GM19035 (cell line): ENCODE results near the gene HIVEP3.

Experiments used
- ATAC-seq: cut with Tn5 transposase; IDR thresholded peaks from one replicate; pipeline ENCODE4 v1.9.1; 2021; ENCODE audit not compliant: unreplicated experiment

Gene HIVEP3

GRCh38 chr1:41791667-41792484 lies 126.8 kb downstream of the HIVEP3 start:
- ATAC-seq = no peak

- no peak for ATAC-seq
These were observed 128.4 kb downstream of the HIVEP3 start for GRCh38 chr1:41790351-41790750.

- no peak for ATAC-seq
These were observed 128.9 kb downstream of the HIVEP3 start for GRCh38 chr1:41789661-41790330.

GRCh38 chr1:41788427-41788826 lies 130.3 kb downstream of the HIVEP3 start:
- ATAC-seq = no peak

- ATAC-seq = no peak
These were observed 134.0 kb downstream of the HIVEP3 start for GRCh38 chr1:41784531-41785274.

- no peak for ATAC-seq
These were observed 135.5 kb downstream of the HIVEP3 start for GRCh38 chr1:41783189-41783639.

GRCh38 chr1:41780916-41781315 lies 137.8 kb downstream of the HIVEP3 start:
- ATAC-seq = no peak

- no peak for ATAC-seq
These were observed 138.4 kb downstream of the HIVEP3 start for GRCh38 chr1:41780322-41780721.

GRCh38 chr1:41779360-41779759 lies 139.4 kb downstream of the HIVEP3 start:
- ATAC-seq = no peak

GRCh38 chr1:41777695-41778094 lies 141.0 kb downstream of the HIVEP3 start:
- ATAC-seq = no peak

- ATAC-seq = no peak
These were observed 141.8 kb downstream of the HIVEP3 start for GRCh38 chr1:41776891-41777441.

- no peak for ATAC-seq
These were observed 142.7 kb downstream of the HIVEP3 start for GRCh38 chr1:41775956-41776585.

- ATAC-seq = no peak
These were observed 144.2 kb downstream of the HIVEP3 start for GRCh38 chr1:41774471-41774990.

GRCh38 chr1:41773842-41774241 lies 144.9 kb downstream of the HIVEP3 start:
- ATAC-seq = no peak

- no peak for ATAC-seq
These were observed 145.6 kb downstream of the HIVEP3 start for GRCh38 chr1:41773144-41773591.

GRCh38 chr1:41769068-41769467 lies 149.7 kb downstream of the HIVEP3 start:
- no peak for ATAC-seq

GRCh38 chr1:41768583-41768982 lies 150.1 kb downstream of the HIVEP3 start:
- no peak for ATAC-seq

GRCh38 chr1:41767534-41768525 lies 150.9 kb downstream of the HIVEP3 start:
- no peak for ATAC-seq

- ATAC-seq = no peak
These were observed 152.2 kb downstream of the HIVEP3 start for GRCh38 chr1:41766546-41766945.
